ENCODE measurements around the gene IZUMO1.
A peak's percentile ranks its signal among the peaks of the same experiment; 100 is the strongest.

DNA sequence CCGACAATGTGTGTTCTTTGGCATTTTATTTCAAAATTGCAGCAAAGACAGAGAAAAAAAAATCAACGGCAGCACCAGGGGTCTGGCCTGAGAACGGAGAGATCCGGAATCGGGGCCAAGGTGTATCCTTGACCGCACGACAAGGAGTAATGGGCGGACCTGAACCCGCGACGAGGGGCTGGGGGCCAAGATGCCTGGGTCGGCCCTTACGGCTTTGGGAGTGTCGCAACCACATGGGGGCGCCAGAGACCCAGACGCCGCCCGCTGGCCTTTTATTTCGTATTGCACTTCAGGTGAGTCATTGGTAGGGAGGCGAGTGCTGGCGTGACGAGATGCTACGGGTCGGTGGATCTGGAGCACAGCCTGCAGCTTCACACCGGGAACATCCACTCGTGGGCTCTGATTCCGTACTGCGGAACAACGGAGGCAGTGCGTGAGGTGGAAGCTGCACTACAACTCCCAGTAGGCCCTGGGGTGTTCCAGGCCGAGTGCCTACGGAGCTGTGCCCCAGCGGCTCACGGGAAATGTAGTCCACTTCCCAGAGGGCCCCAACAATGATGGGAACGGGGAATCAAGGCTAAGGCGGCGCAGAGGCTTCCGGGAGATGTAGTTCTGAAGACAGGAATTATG is 48.5 kb upstream of the IZUMO1 start:
- TF ChIP-seq, protein P1, sequence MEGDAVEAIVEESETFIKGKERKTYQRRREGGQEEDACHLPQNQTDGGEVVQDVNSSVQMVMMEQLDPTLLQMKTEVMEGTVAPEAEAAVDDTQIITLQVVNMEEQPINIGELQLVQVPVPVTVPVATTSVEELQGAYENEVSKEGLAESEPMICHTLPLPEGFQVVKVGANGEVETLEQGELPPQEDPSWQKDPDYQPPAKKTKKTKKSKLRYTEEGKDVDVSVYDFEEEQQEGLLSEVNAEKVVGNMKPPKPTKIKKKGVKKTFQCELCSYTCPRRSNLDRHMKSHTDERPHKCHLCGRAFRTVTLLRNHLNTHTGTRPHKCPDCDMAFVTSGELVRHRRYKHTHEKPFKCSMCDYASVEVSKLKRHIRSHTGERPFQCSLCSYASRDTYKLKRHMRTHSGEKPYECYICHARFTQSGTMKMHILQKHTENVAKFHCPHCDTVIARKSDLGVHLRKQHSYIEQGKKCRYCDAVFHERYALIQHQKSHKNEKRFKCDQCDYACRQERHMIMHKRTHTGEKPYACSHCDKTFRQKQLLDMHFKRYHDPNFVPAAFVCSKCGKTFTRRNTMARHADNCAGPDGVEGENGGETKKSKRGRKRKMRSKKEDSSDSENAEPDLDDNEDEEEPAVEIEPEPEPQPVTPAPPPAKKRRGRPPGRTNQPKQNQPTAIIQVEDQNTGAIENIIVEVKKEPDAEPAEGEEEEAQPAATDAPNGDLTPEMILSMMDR (CRISPR knock-in tag; IDR thresholded peaks at IDR 0.05): peak; percentile 97
- TF ChIP-seq ZNF225 (CRISPR knock-in tag; IDR thresholded peaks at IDR 0.05): peak; percentile 66; the same call in 1 of the 2 replicates
- TF ChIP-seq, protein P2, sequence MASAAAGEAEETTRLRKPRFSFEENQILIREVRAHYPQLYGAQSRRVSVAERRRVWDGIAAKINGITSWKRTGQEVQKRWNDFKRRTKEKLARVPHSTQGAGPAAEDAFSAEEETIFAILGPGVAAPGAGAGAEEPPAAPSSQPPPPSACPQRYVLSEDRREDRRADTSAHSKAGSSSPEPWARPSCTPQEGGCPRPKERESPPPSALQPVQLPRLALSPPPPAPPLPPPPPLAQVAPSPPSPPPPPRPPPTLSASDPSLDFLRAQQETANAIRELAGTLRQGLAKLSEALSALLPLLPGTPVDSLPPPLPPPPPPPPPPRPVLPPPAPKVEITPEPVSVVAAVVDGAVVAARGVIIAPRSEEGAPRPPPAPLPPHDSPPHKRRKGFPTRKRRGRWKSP (CRISPR knock-in tag; IDR thresholded peaks at IDR 0.05): no peak
- no peak for TF ChIP-seq ZNF530 (CRISPR knock-in tag; IDR thresholded peaks at IDR 0.05; ENCODE audit: low read depth)
- TF ChIP-seq SP1 (IDR thresholded peaks at IDR 0.05): no peak
- TF ChIP-seq SP1 (CRISPR knock-in tag; IDR thresholded peaks at IDR 0.05): no peak; the same call in 1 of the 2 replicates
- TF ChIP-seq, protein P3, sequence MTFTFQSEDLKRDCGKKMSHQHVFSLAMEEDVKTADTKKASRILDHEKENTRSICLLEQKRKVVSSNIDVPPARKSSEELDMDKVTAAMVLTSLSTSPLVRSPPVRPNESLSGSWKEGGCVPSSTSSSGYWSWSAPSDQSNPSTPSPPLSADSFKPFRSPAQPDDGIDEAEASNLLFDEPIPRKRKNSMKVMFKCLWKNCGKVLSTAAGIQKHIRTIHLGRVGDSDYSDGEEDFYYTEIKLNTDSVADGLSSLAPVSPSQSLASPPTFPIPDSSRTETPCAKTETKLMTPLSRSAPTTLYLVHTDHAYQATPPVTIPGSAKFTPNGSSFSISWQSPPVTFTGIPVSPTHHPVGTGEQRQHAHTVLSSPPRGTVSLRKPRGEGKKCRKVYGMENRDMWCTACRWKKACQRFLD (CRISPR knock-in tag; IDR thresholded peaks at IDR 0.05; ENCODE audit: borderline replicate concordance): no peak
- no peak for TF ChIP-seq HNRNPH1 (optimal IDR thresholded peaks at IDR 0.05; ENCODE audit: low read depth, low read length)
- 0 out of 2 replicates have a peak, but pooled peaks have one; percentile 32 for TF ChIP-seq RNF2 (conservative IDR thresholded peaks at IDR 0.05; ENCODE audit: low read depth)
- no peak for TF ChIP-seq BCL6 (CRISPR knock-in tag; IDR thresholded peaks at IDR 0.05)
- 0 out of 2 replicates have a peak, but pooled peaks have one; percentile 31 for TF ChIP-seq ZFP1 (CRISPR knock-in tag; IDR thresholded peaks at IDR 0.05)
- TF ChIP-seq POLR2AphosphoS5 (IDR thresholded peaks at IDR 0.05; ENCODE audit: low read depth, low read length): no peak

Data from HepG2 (cell line).